Ovary (tissue), 3 donors: Measurements from ENCODE around the gene SLC7A10.

ENCODE experiments used
- POLR2A ChIP-seq: fragments of 450-650 bp; IDR thresholded peaks from one replicate; pipeline ENCODE4 v1.6.1; 2017; ENCODE audit warnings: antibody characterized with exemption, mild to moderate bottlenecking, moderate library complexity
- TF ChIP-seq, protein P1 (sequence below), 3 donors: fragments of 450-650 bp in 2 of 3; fragments of 200-600 bp in 1 of 3; IDR thresholded peaks; one replicate each; pipeline versions ENCODE4 v1.5.1 to v1.8.0; 2016 to 2022; ENCODE audit warnings: antibody characterized with exemption in 3 of 3, mild to moderate bottlenecking in 1 of 3
- donor health status: DM: no; HTN: no; CAD: no.

DNA sequence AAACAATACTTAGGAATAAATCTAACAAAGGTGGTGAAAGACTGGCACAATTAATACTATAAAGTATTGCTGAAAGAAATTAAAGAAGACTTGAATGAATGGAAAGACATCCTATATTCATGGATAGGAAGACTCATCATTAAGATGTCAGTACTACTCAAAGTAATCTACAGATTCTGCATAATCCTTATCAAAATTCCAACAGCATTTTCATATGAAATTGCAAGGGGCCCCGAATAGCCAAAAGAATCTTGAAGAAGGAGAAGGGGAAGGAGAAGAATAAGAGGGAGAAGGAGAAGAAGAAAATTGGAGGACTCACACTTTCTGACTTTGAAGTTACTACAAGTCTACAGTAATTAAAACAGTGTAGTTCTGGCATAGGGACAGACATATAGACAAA is 57.1 kb downstream of the SLC7A10 start:
- TF ChIP-seq, protein P1, sequence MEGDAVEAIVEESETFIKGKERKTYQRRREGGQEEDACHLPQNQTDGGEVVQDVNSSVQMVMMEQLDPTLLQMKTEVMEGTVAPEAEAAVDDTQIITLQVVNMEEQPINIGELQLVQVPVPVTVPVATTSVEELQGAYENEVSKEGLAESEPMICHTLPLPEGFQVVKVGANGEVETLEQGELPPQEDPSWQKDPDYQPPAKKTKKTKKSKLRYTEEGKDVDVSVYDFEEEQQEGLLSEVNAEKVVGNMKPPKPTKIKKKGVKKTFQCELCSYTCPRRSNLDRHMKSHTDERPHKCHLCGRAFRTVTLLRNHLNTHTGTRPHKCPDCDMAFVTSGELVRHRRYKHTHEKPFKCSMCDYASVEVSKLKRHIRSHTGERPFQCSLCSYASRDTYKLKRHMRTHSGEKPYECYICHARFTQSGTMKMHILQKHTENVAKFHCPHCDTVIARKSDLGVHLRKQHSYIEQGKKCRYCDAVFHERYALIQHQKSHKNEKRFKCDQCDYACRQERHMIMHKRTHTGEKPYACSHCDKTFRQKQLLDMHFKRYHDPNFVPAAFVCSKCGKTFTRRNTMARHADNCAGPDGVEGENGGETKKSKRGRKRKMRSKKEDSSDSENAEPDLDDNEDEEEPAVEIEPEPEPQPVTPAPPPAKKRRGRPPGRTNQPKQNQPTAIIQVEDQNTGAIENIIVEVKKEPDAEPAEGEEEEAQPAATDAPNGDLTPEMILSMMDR (IDR thresholded peaks at IDR 0.05) = no peak
- no peak for TF ChIP-seq POLR2A
